Cerebellar cortex (tissue), 1 donor: ENCODE measurements around the gene CRTAC1.

Experiments used
- DNase-seq: peaks from one replicate; pipeline ENCODE4 v3.0.0-alpha.2; 2015; ENCODE audit warnings: low spot score

CRTAC1 gene

GRCh38 chr10:97896756-97897358, 133.6 kb downstream of the CRTAC1 start:
- no peak for DNase-seq

- DNase-seq: no peak
Measured at GRCh38 chr10:97895915-97896314, 134.5 kb downstream of the CRTAC1 start.

- no peak for DNase-seq
Measured at GRCh38 chr10:97895084-97895483, 135.3 kb downstream of the CRTAC1 start.

- no peak for DNase-seq
Measured at GRCh38 chr10:97894092-97894491, 136.3 kb downstream of the CRTAC1 start.

GRCh38 chr10:97892939-97893338, 137.5 kb downstream of the CRTAC1 start:
- DNase-seq: no peak

GRCh38 chr10:97892506-97892905, 137.9 kb downstream of the CRTAC1 start:
- DNase-seq: no peak

- DNase-seq: no peak
Measured at GRCh38 chr10:97891497-97892167, 138.8 kb downstream of the CRTAC1 start.

GRCh38 chr10:97889461-97890265, 140.8 kb downstream of the CRTAC1 start:
- DNase-seq: no peak

- no peak for DNase-seq
Measured at GRCh38 chr10:97888641-97889262, 141.7 kb downstream of the CRTAC1 start.

GRCh38 chr10:97888134-97888533, 142.3 kb downstream of the CRTAC1 start:
- no peak for DNase-seq

- DNase-seq: no peak
Measured at GRCh38 chr10:97887399-97887798, 143.0 kb downstream of the CRTAC1 start.

GRCh38 chr10:97886286-97886685, 144.1 kb downstream of the CRTAC1 start:
- DNase-seq: no peak

- DNase-seq: no peak
Measured at GRCh38 chr10:97883092-97883485, 147.3 kb downstream of the CRTAC1 start.

- no peak for DNase-seq
Measured at GRCh38 chr10:97882142-97883091, 148.0 kb downstream of the CRTAC1 start.

- no peak for DNase-seq
Measured at GRCh38 chr10:97880109-97880508, 150.3 kb downstream of the CRTAC1 start.

GRCh38 chr10:97879241-97879640, 151.2 kb downstream of the CRTAC1 start:
- no peak for DNase-seq

GRCh38 chr10:97876402-97876801, 154.0 kb downstream of the CRTAC1 start:
- no peak for DNase-seq

GRCh38 chr10:97875391-97875790, 155.0 kb downstream of the CRTAC1 start:
- no peak for DNase-seq

GRCh38 chr10:97874332-97874731, 156.1 kb downstream of the CRTAC1 start:
- DNase-seq: no peak

- no peak for DNase-seq
Measured at GRCh38 chr10:97873569-97873968, 156.9 kb downstream of the CRTAC1 start.

- no peak for DNase-seq
Measured at GRCh38 chr10:97870990-97871389, 159.4 kb downstream of the CRTAC1 start.
